ENCODE results near the gene CABP7.
"Not testable (repeated sequence)": the region's sequence is repeated elsewhere in the genome, so short reads cannot be mapped to it uniquely, and the experiment has no call there.

Gene CABP7

GRCh38 chr22:29748248-29748893 is 28.6 kb downstream of the CABP7 start:
- no peak for DNase-seq (ENCODE audit: low read depth, low spot score)

GRCh38 chr22:29750029-29750428 is 30.2 kb downstream of the CABP7 start:
- no peak for DNase-seq (ENCODE audit: low read depth, low spot score)

- DNase-seq (ENCODE audit: low read depth, low spot score), result no peak
Measured at GRCh38 chr22:29750559-29751538, 31.0 kb downstream of the CABP7 start.

GRCh38 chr22:29751669-29752068 is 31.9 kb downstream of the CABP7 start:
- no peak for DNase-seq (ENCODE audit: low read depth, low spot score)

- DNase-seq (ENCODE audit: low read depth, low spot score), result no peak
Measured at GRCh38 chr22:29753808-29754657, 34.2 kb downstream of the CABP7 start.

- DNase-seq (ENCODE audit: low read depth, low spot score), result not testable (repeated sequence)
Measured at GRCh38 chr22:29754658-29755395, 35.0 kb downstream of the CABP7 start.

- DNase-seq (ENCODE audit: low read depth, low spot score), result no peak
Measured at GRCh38 chr22:29755889-29756288, 36.1 kb downstream of the CABP7 start.

GRCh38 chr22:29756341-29756740 is 36.5 kb downstream of the CABP7 start:
- no peak for DNase-seq (ENCODE audit: low read depth, low spot score)

- no peak for DNase-seq (ENCODE audit: low read depth, low spot score)
Measured at GRCh38 chr22:29757096-29757495, 37.3 kb downstream of the CABP7 start.

- DNase-seq (ENCODE audit: low read depth, low spot score), result no peak
Measured at GRCh38 chr22:29758068-29758622, 38.3 kb downstream of the CABP7 start.

- no peak for DNase-seq (ENCODE audit: low read depth, low spot score)
Measured at GRCh38 chr22:29758959-29759358, 39.2 kb downstream of the CABP7 start.

- DNase-seq (ENCODE audit: low read depth, low spot score), result no peak
Measured at GRCh38 chr22:29762263-29762662, 42.5 kb downstream of the CABP7 start.

- no peak for DNase-seq (ENCODE audit: low read depth, low spot score)
Measured at GRCh38 chr22:29765905-29766631, 46.3 kb downstream of the CABP7 start.

- DNase-seq (ENCODE audit: low read depth, low spot score), result peak; percentile 84
Measured at GRCh38 chr22:29766632-29767170, 46.9 kb downstream of the CABP7 start, which contains the start of gene ZMAT5. Gene ZMAT5 (minus strand): TSS chr22:29767007. CDS start chr22:29748544, 18,463 bp downstream.

GRCh38 chr22:29767171-29768051 is 47.6 kb downstream of the CABP7 start, which contains the start of gene UQCR10:
Gene UQCR10 (plus strand): TSS chr22:29767369. CDS start chr22:29767399, 30 bp downstream.
- DNase-seq (ENCODE audit: low read depth, low spot score), result peak; percentile 87

- no peak for DNase-seq (ENCODE audit: low read depth, low spot score)
Measured at GRCh38 chr22:29768052-29768693, 48.4 kb downstream of the CABP7 start.

GRCh38 chr22:29769723-29770321 is 50.0 kb downstream of the CABP7 start:
- no peak for DNase-seq (ENCODE audit: low read depth, low spot score)

Data from activated CD4-positive, CD25-positive, alpha-beta regulatory T cell treated with anti-CD3 and anti-CD28 coated beads, Interleukin-2, amount 50 U/mL, for 16 hours (primary cell).